ENCODE measurements around the gene GYG2.
"Not testable (repeated sequence)": the region's sequence is repeated elsewhere in the genome, so short reads cannot be mapped to it uniquely, and the experiment has no call there.

Gene GYG2

GRCh38 chrX:2874222-2875135 lies 45.7 kb downstream of the GYG2 start:
- DNase-seq, result no peak

- no peak for DNase-seq
Measured at GRCh38 chrX:2875136-2875481, 46.4 kb downstream of the GYG2 start.

GRCh38 chrX:2875798-2876399 lies 47.2 kb downstream of the GYG2 start:
- DNase-seq, result no peak

- DNase-seq, result no peak
Measured at GRCh38 chrX:2878563-2878962, 49.8 kb downstream of the GYG2 start.

GRCh38 chrX:2879670-2880069 lies 50.9 kb downstream of the GYG2 start:
- DNase-seq, result no peak

GRCh38 chrX:2883770-2884169 lies 55.0 kb downstream of the GYG2 start:
- DNase-seq, result no peak

- no peak for DNase-seq
Measured at GRCh38 chrX:2888309-2888708, 59.6 kb downstream of the GYG2 start.

GRCh38 chrX:2889045-2889605 lies 60.4 kb downstream of the GYG2 start:
- no peak for DNase-seq

- not testable (repeated sequence) for DNase-seq
Measured at GRCh38 chrX:2889706-2890490, 61.2 kb downstream of the GYG2 start.

GRCh38 chrX:2890536-2891460 lies 62.1 kb downstream of the GYG2 start:
- DNase-seq, result not testable (repeated sequence)

GRCh38 chrX:2892816-2893215 lies 64.1 kb downstream of the GYG2 start:
- no peak for DNase-seq

- peak in 2 of 3 experiments; percentile 6 to 39 for DNase-seq
Measured at GRCh38 chrX:2894885-2895292, 66.2 kb downstream of the GYG2 start.

GRCh38 chrX:2897311-2897689 lies 68.6 kb downstream of the GYG2 start:
- no peak for DNase-seq

- DNase-seq, result not testable (repeated sequence)
Measured at GRCh38 chrX:2897690-2898623, 69.2 kb downstream of the GYG2 start.

GRCh38 chrX:2898846-2899512 lies 70.2 kb downstream of the GYG2 start:
- DNase-seq, result no peak

GRCh38 chrX:2901367-2902036 lies 72.8 kb downstream of the GYG2 start:
- no peak for DNase-seq

- DNase-seq, result no peak
Measured at GRCh38 chrX:2902841-2903240, 74.1 kb downstream of the GYG2 start.

GRCh38 chrX:2903366-2903765 lies 74.6 kb downstream of the GYG2 start:
- DNase-seq, result no peak

GRCh38 chrX:2907295-2907694 lies 78.6 kb downstream of the GYG2 start:
- DNase-seq, result no peak

Measured in NCI-H1417 (cell line).